ENCODE measurements around the gene CENPU.
"Not testable (repeated sequence)": the region's sequence is repeated elsewhere in the genome, so short reads cannot be mapped to it uniquely, and the experiment has no call there.

Gene CENPU

GRCh38 chr4:184745831-184746795 lies 12.2 kb upstream of the CENPU start:
- peak; percentile 88 for ATAC-seq (ENCODE audit: low read depth)
- no peaks in the 10 kb centered on the region for H3K36me3 ChIP-seq (ENCODE audit: low read depth)
- H3K27ac ChIP-seq (ENCODE audit: poor library complexity, severe bottlenecking): peak overlapping the region; percentile 46
- no peak for DNase-seq (ENCODE audit: low spot score)
- H3K4me3 ChIP-seq (ENCODE audit: severe bottlenecking): no peak overlapping the region
- peak; percentile 89 for TF ChIP-seq CTCF (IDR thresholded peaks at IDR 0.05; ENCODE audit: poor library complexity, severe bottlenecking)
- H3K27me3 ChIP-seq (ENCODE audit: insufficient read depth, poor library complexity, severe bottlenecking): no peaks in the 10 kb centered on the region
- H3K9me3 ChIP-seq (ENCODE audit: severe bottlenecking): no peaks in the 10 kb centered on the region
- H3K4me1 ChIP-seq (ENCODE audit: insufficient read depth, poor library complexity, severe bottlenecking): peaks cover 20% of the 10 kb centered on the region

- no peak for TF ChIP-seq CTCF (IDR thresholded peaks at IDR 0.05; ENCODE audit: poor library complexity, severe bottlenecking)
Measured at GRCh38 chr4:184744236-184744635, 10.3 kb upstream of the CENPU start.

GRCh38 chr4:184743650-184744049 lies 9.8 kb upstream of the CENPU start:
- ATAC-seq (ENCODE audit: low read depth) (no peak), DNase-seq (ENCODE audit: low spot score) (no peak)
- no peak for TF ChIP-seq CTCF (IDR thresholded peaks at IDR 0.05; ENCODE audit: poor library complexity, severe bottlenecking)
- no peaks in the 10 kb centered on the region for H3K27me3 ChIP-seq (ENCODE audit: insufficient read depth, poor library complexity, severe bottlenecking)
- H3K4me1 ChIP-seq (ENCODE audit: insufficient read depth, poor library complexity, severe bottlenecking): peaks cover 18% of the 10 kb centered on the region
- H3K9me3 ChIP-seq (ENCODE audit: severe bottlenecking): no peaks in the 10 kb centered on the region
- H3K36me3 ChIP-seq (ENCODE audit: low read depth): no peaks in the 10 kb centered on the region
- H3K27ac ChIP-seq (ENCODE audit: poor library complexity, severe bottlenecking): no peak overlapping the region
- no peak overlapping the region for H3K4me3 ChIP-seq (ENCODE audit: severe bottlenecking)

More at GRCh38 chr4:184744236-184744635, 10.3 kb upstream of the CENPU start:
- Histone ChIP-seq H3K36me3 (ENCODE audit: low read depth) (no peaks in the 10 kb centered on the region), H3K27ac (ENCODE audit: poor library complexity, severe bottlenecking) (no peak overlapping the region), H3K27me3 (ENCODE audit: insufficient read depth, poor library complexity, severe bottlenecking) (no peaks in the 10 kb centered on the region), H3K4me3 (ENCODE audit: severe bottlenecking) (no peak overlapping the region), H3K4me1 (ENCODE audit: insufficient read depth, poor library complexity, severe bottlenecking) (peaks cover 20% of the 10 kb centered on the region), H3K9me3 (ENCODE audit: severe bottlenecking) (no peaks in the 10 kb centered on the region)
- DNase-seq (ENCODE audit: low spot score) (no peak), ATAC-seq (ENCODE audit: low read depth) (no peak)

GRCh38 chr4:184741651-184742050 lies 7.8 kb upstream of the CENPU start:
- DNase-seq (ENCODE audit: low spot score); H3K27ac ChIP-seq (ENCODE audit: poor library complexity, severe bottlenecking); H3K4me3 ChIP-seq (ENCODE audit: severe bottlenecking); ATAC-seq (ENCODE audit: low read depth); H3K27me3 ChIP-seq (ENCODE audit: insufficient read depth, poor library complexity, severe bottlenecking); H3K36me3 ChIP-seq (ENCODE audit: low read depth); H3K4me1 ChIP-seq (ENCODE audit: insufficient read depth, poor library complexity, severe bottlenecking); H3K9me3 ChIP-seq (ENCODE audit: severe bottlenecking): not testable (repeated sequence)

- no peak for DNase-seq (ENCODE audit: low spot score)
- Histone ChIP-seq H3K36me3 (ENCODE audit: low read depth) (no peaks in the 10 kb centered on the region), H3K4me1 (ENCODE audit: insufficient read depth, poor library complexity, severe bottlenecking) (peaks cover 2% of the 10 kb centered on the region), H3K27ac (ENCODE audit: poor library complexity, severe bottlenecking) (no peak overlapping the region), H3K27me3 (ENCODE audit: insufficient read depth, poor library complexity, severe bottlenecking) (no peaks in the 10 kb centered on the region), H3K9me3 (ENCODE audit: severe bottlenecking) (no peaks in the 10 kb centered on the region), H3K4me3 (ENCODE audit: severe bottlenecking) (no peak overlapping the region)
- TF ChIP-seq CTCF (IDR thresholded peaks at IDR 0.05; ENCODE audit: poor library complexity, severe bottlenecking): no peak
- ATAC-seq (ENCODE audit: low read depth): no peak
Measured at GRCh38 chr4:184740980-184741391, 7.1 kb upstream of the CENPU start.

- H3K36me3 ChIP-seq (ENCODE audit: low read depth); H3K27ac ChIP-seq (ENCODE audit: poor library complexity, severe bottlenecking); H3K4me3 ChIP-seq (ENCODE audit: severe bottlenecking); DNase-seq (ENCODE audit: low spot score); ATAC-seq (ENCODE audit: low read depth); H3K9me3 ChIP-seq (ENCODE audit: severe bottlenecking); H3K4me1 ChIP-seq (ENCODE audit: insufficient read depth, poor library complexity, severe bottlenecking); H3K27me3 ChIP-seq (ENCODE audit: insufficient read depth, poor library complexity, severe bottlenecking): not testable (repeated sequence)
Measured at GRCh38 chr4:184739575-184739974, 5.7 kb upstream of the CENPU start.

Data from RWPE2 (cell line).